Body of pancreas (tissue), 4 donors: Measurements from ENCODE around the gene ACTR5. TPM values are rescaled to one million over a fixed set of nuclear protein-coding genes. Genes with fewer than 3 reads are reported as not detected.
A peak's percentile ranks its signal among the peaks of the same experiment; 100 is the strongest.

ENCODE experiments used
- ATAC-seq: fragments of 150-250 bp; one replicate; pipeline ENCODE4 v1.9.1; 2016
- DNase-seq, 4 donors: peaks; one replicate each; pipeline ENCODE4 v3.0.0-alpha.2; 2019
- H3K27ac ChIP-seq, 4 donors: fragments of 200-600 bp; sonication (generic); 1 replicate in 3 of 4; 2 replicates in 1 of 4; pipeline versions ENCODE4 v1.5.1 to v1.6.1; 2016 to 2019; ENCODE audit warnings: mild to moderate bottlenecking in 1 of 4, mixed read lengths in 1 of 4, moderate library complexity in 1 of 4
- H3K27me3 ChIP-seq, 2 donors: fragments of 200-600 bp; sonication (generic); one replicate each; pipeline ENCODE4 v1.6.0; 2016; ENCODE audit warnings: mild to moderate bottlenecking in 1 of 2
- H3K36me3 ChIP-seq, 2 donors: fragments of 200-600 bp; sonication (generic); replicated peaks in 1 of 2; 2 replicates each; pipeline ENCODE4 v1.5.1; 2016; ENCODE audit warnings: low read depth in 2 of 2; ENCODE audit not compliant: insufficient read depth in 1 of 2
- H3K4me1 ChIP-seq: fragments of 200-600 bp; sonication (generic); one replicate; pipeline ENCODE4 v1.6.0; 2016
- H3K4me3 ChIP-seq, 2 donors: fragments of 200-600 bp; sonication (generic); 1 replicate in 1 of 2; 2 replicates in 1 of 2; pipeline ENCODE4 v1.5.1; 2016 to 2019
- H3K9me3 ChIP-seq, 3 donors: fragments of 200-600 bp; sonication (generic); 1 replicate in 2 of 3; 2 replicates in 1 of 3; pipeline ENCODE4 v1.5.1; 2016
- CTCF ChIP-seq, 7 experiments: fragments of 450-650 bp in 4 of 7; fragments of 200-600 bp in 3 of 7; sonication (generic) in 3 of 7; IDR thresholded peaks; one replicate each; pipeline ENCODE4 v1.5.1; 2016 to 2019; ENCODE audit warnings: antibody characterized with exemption in 7 of 7
- POLR2A ChIP-seq, 3 donors: fragments of 450-650 bp; IDR thresholded peaks; one replicate each; pipeline ENCODE4 v1.6.1; 2016; ENCODE audit warnings: antibody characterized with exemption in 3 of 3, mild to moderate bottlenecking in 2 of 3
- WGBS, 2 donors: methylation state at CpG; one replicate each; pipeline ENCODE4 v1.1.5; 2017; 5-methylcytosine and 5-hydroxymethylcytosine counted together
- intact Hi-C: fragments of 100-400 bp; cut with DNase I; formaldehyde crosslinking; loops from one replicate; pipeline ENCODE4 v1.15.1; 2023
- total RNA-seq, 2 donors: library from RNA; depleted of rRNA; stranded (reverse); fragments of >200 nt; gene quantifications; one replicate each; pipeline ENCODE4 v1.1.0, GENCODE V29; 2016

The ACTR5 gene
- total RNA-seq, 2 donors from 2014 or later: 4.9 to 7.9 TPM

- Histone ChIP-seq H3K36me3 (no peaks in the 10 kb centered on the region), H3K4me3 (no peak overlapping the region), H3K27me3 (peaks cover 0 to 55% of the 10 kb centered on the region in 2 donors), H3K27ac (no peak overlapping the region), H3K4me1 (peaks cover 11% of the 10 kb centered on the region), H3K9me3 (no peaks in the 10 kb centered on the region)
- ATAC-seq: peak; percentile 74
- intact Hi-C loops: no loop called here
- WGBS, 2 donors: 1 to 2% methylated on average over 23 to 40 of the region's 40 CpGs
- TF ChIP-seq POLR2A (IDR thresholded peaks at IDR 0.05): no peak
- peak; percentile 70 to 97 (median 84) for TF ChIP-seq CTCF (IDR thresholded peaks at IDR 0.05)
- DNase-seq: peak; percentile 50 to 71 (median 66)
These were observed 17.1 kb upstream of the ACTR5 start for GRCh38 chr20:38730989-38731737.

GRCh38 chr20:38731738-38732113, 16.5 kb upstream of the ACTR5 start:
- no peak overlapping the region for H3K4me3 ChIP-seq
- H3K9me3 ChIP-seq: no peaks in the 10 kb centered on the region
- peaks cover 0 to 49% of the 10 kb centered on the region in 2 donors for H3K27me3 ChIP-seq
- ATAC-seq: no peak
- no peak for DNase-seq
- intact Hi-C loops: no loop called here
- peaks cover 11% of the 10 kb centered on the region for H3K4me1 ChIP-seq
- TF ChIP-seq CTCF (IDR thresholded peaks at IDR 0.05) (no peak), POLR2A (IDR thresholded peaks at IDR 0.05) (no peak)
- H3K36me3 ChIP-seq: no peaks in the 10 kb centered on the region
- H3K27ac ChIP-seq: no peak overlapping the region
- 43 to 63% methylated on average over 1 of the region's 1 CpG for WGBS, 2 donors

- intact Hi-C loops: no loop called here
- H3K27ac ChIP-seq: no peak overlapping the region
- H3K9me3 ChIP-seq: no peaks in the 10 kb centered on the region
- no peak overlapping the region for H3K4me3 ChIP-seq
- WGBS, 2 donors: 55 to 60% methylated on average over 4 of the region's 4 CpGs
- no peaks in the 10 kb centered on the region for H3K36me3 ChIP-seq
- ATAC-seq (no peak), DNase-seq (no peak)
- no peak for TF ChIP-seq CTCF (IDR thresholded peaks at IDR 0.05)
- no peak for TF ChIP-seq POLR2A (IDR thresholded peaks at IDR 0.05)
- peaks cover 11% of the 10 kb centered on the region for H3K4me1 ChIP-seq
- peaks cover 0 to 41% of the 10 kb centered on the region in 2 donors for H3K27me3 ChIP-seq
These were observed 15.3 kb upstream of the ACTR5 start for GRCh38 chr20:38732981-38733380.

GRCh38 chr20:38735172-38735571, 13.1 kb upstream of the ACTR5 start:
- no peak for TF ChIP-seq POLR2A (IDR thresholded peaks at IDR 0.05)
- TF ChIP-seq CTCF (IDR thresholded peaks at IDR 0.05): no peak
- H3K9me3 ChIP-seq: no peaks in the 10 kb centered on the region
- H3K4me3 ChIP-seq: no peak overlapping the region
- peaks cover 11% of the 10 kb centered on the region for H3K4me1 ChIP-seq
- WGBS, 2 donors: 36 to 48% methylated on average over 6 of the region's 6 CpGs
- ATAC-seq (no peak), DNase-seq (no peak)
- H3K27ac ChIP-seq: no peak overlapping the region
- peaks cover 0 to 23% of the 10 kb centered on the region in 2 donors for H3K27me3 ChIP-seq
- intact Hi-C loops: no loop called here
- no peaks in the 10 kb centered on the region for H3K36me3 ChIP-seq

GRCh38 chr20:38737887-38738286, 10.4 kb upstream of the ACTR5 start:
- H3K9me3 ChIP-seq: no peaks in the 10 kb centered on the region
- ATAC-seq: no peak
- H3K27me3 ChIP-seq: peaks cover 0 to 6% of the 10 kb centered on the region in 2 donors
- no peaks in the 10 kb centered on the region for H3K4me1 ChIP-seq
- no peak overlapping the region for H3K27ac ChIP-seq
- TF ChIP-seq CTCF (IDR thresholded peaks at IDR 0.05): no peak
- no peak for TF ChIP-seq POLR2A (IDR thresholded peaks at IDR 0.05)
- no peaks in the 10 kb centered on the region for H3K36me3 ChIP-seq
- intact Hi-C loops: no loop called here
- no peak overlapping the region for H3K4me3 ChIP-seq
- no peak for DNase-seq
- WGBS, 2 donors: 65 to 67% methylated on average over 1 of the region's 1 CpG
